PC-3 (cell line): Measurements from ENCODE around the gene RIMKLB. TPM values are rescaled to one million over a fixed set of nuclear protein-coding genes. Genes with fewer than 3 reads are reported as not detected.

Experiments used
- ATAC-seq: fragments of 200-7000 bp; cut with Tn5 transposase; 2 replicates; pipeline ENCODE4 v1.9.1; 2020; ENCODE audit warnings: mild to moderate bottlenecking, moderate library complexity
- Bru-seq: library from RNA; stranded (reverse); fragments of 400-500 nt; gene quantifications from one replicate; lab custom pipeline; 2021; lab: Mats Ljungman, UMichigan
- BruChase-seq, 2 experiments: library from RNA; stranded (reverse); fragments of 400-500 nt; gene quantifications; one replicate each; lab custom pipeline; 2021; lab: Mats Ljungman, UMichigan
- BruUV-seq: library from RNA; stranded (reverse); fragments of 400-500 nt; replicated peaks from 2 replicates; lab custom pipeline; 2021; lab: Mats Ljungman, UMichigan
- CTCF ChIA-PET: fragments of 300-600 bp; sonication (Branson Sonifier 250); formaldehyde crosslinking; loops from one replicate; lab custom pipeline; 2022; ENCODE audit warnings: antibody characterized with exemption; lab: Charles Lee
- POLR2A ChIA-PET: fragments of 300-600 bp; sonication (Branson Sonifier 250); formaldehyde crosslinking; loops from one replicate; lab custom pipeline; 2022; ENCODE audit warnings: antibody characterized with exemption; ENCODE audit not compliant: unreplicated experiment; lab: Charles Lee
- DNase-seq: peaks from one replicate; pipeline ENCODE4 v3.0.0-alpha.2; 2015
- H2AFZ ChIP-seq: fragments of 300-600 bp; sonication (generic); 2 replicates; pipeline ENCODE4 v1.6.0; 2016; ENCODE audit warnings: antibody characterized with exemption, low read length
- H3F3A ChIP-seq: fragments of 300-600 bp; sonication (generic); one replicate; pipeline ENCODE4 v1.6.0; 2017; ENCODE audit warnings: antibody characterized with exemption, low read length, control low read depth, mild to moderate bottlenecking; ENCODE audit not compliant: unreplicated experiment
- H3K27ac ChIP-seq: fragments of 300-600 bp; sonication (generic); 2 replicates; pipeline ENCODE4 v1.5.1; 2016; ENCODE audit warnings: mild to moderate bottlenecking, low read length
- H3K27me3 ChIP-seq: fragments of 300-600 bp; sonication (generic); 2 replicates; pipeline ENCODE4 v1.6.1; 2016; ENCODE audit warnings: low read length, mixed read lengths
- H3K36me3 ChIP-seq: fragments of 300-600 bp; sonication (generic); 2 replicates; pipeline ENCODE4 v1.6.1; 2016; ENCODE audit warnings: low read depth, mixed run types, low read length, mixed read lengths
- H3K4me1 ChIP-seq: fragments of 300-600 bp; sonication (generic); 2 replicates; pipeline ENCODE4 v1.5.1; 2016; ENCODE audit warnings: low read length; ENCODE audit not compliant: insufficient read depth
- H3K4me2 ChIP-seq: fragments of 300-600 bp; sonication (generic); 2 replicates; pipeline ENCODE4 v1.6.0; 2016; ENCODE audit warnings: low read length
- H3K4me3 ChIP-seq: fragments of 300-600 bp; sonication (generic); 2 replicates; pipeline ENCODE4 v1.5.1; 2016; ENCODE audit warnings: mild to moderate bottlenecking, low read length, mixed read lengths
- H3K79me2 ChIP-seq: fragments of 300-600 bp; sonication (generic); 2 replicates; pipeline ENCODE4 v1.6.1; 2017; ENCODE audit warnings: low read length, mixed read lengths
- H3K9ac ChIP-seq: fragments of 300-600 bp; sonication (generic); 2 replicates; pipeline ENCODE4 v1.6.0; 2016; ENCODE audit warnings: mild to moderate bottlenecking, low read length
- H3K9me2 ChIP-seq: fragments of 300-600 bp; sonication (generic); replicated peaks from 2 replicates; pipeline ENCODE4 v1.6.1; 2016; ENCODE audit warnings: mixed run types, low read length, mixed read lengths
- H3K9me3 ChIP-seq: fragments of 300-600 bp; sonication (generic); 2 replicates; pipeline ENCODE4 v1.6.1; 2016; ENCODE audit warnings: low read length, mixed read lengths
- H4K20me1 ChIP-seq: fragments of 300-600 bp; sonication (generic); 2 replicates; pipeline ENCODE4 v1.6.1; 2016; ENCODE audit warnings: low read length, mixed read lengths
- CTCF ChIP-seq: fragments of 300-600 bp; sonication (generic); conservative IDR thresholded peaks from 2 replicates; pipeline ENCODE4 v1.5.1; 2017; ENCODE audit warnings: antibody characterized with exemption, low read depth, mild to moderate bottlenecking, low read length
- EZH2 ChIP-seq: fragments of 300-600 bp; sonication (generic); IDR thresholded peaks from one replicate; pipeline ENCODE4 v1.6.1; 2017; ENCODE audit warnings: antibody characterized with exemption, mild to moderate bottlenecking, low read length; ENCODE audit not compliant: unreplicated experiment
- EZH2phosphoT487 ChIP-seq: fragments of 300-600 bp; sonication (generic); IDR thresholded peaks from 2 replicates; pipeline ENCODE4 v1.6.1; 2018; ENCODE audit warnings: mild to moderate bottlenecking, antibody characterized with exemption, low read length, borderline replicate concordance
- intact Hi-C: fragments of 100-400 bp; cut with micrococcal nuclease; formaldehyde crosslinking; loops from 2 replicates; pipeline ENCODE4 v1.9.0; 2023
- long read RNA-seq: library from polyadenylated mRNA; unstranded; transcript quantifications from one replicate; pipeline ENCODE4 v2.0.0, GENCODE V29; 2021; ENCODE audit not compliant: unreplicated experiment
- total RNA-seq: library from RNA; depleted of rRNA; stranded (reverse); fragments of >200 nt; gene quantifications from 2 replicates; pipeline ENCODE4 v1.2.3, GENCODE V29; 2014; rRNA removed

The RIMKLB gene
- total RNA-seq (1.3 and 4.9 TPM in 2 replicates), Bru-seq, nascent RNA (percentile 40 among the genes with signal in this experiment), BruChase-seq, experiment 1, labeled RNA remaining after a 6-hour chase (percentile 33 among the genes with signal in this experiment), BruChase-seq, experiment 2, labeled RNA remaining after a 2-hour chase (percentile 39 among the genes with signal in this experiment)
- long read RNA-seq, partial matches to known transcripts = 0 of 6 reads
- long read RNA-seq, other reads (novel, unspliced or antisense) = 3 of 6 reads

- H2AFZ ChIP-seq = peak within 1 kb of the TSS; percentile 72
- intact Hi-C loops = no loop called here
- POLR2A ChIA-PET = no interaction called here
- H3K9ac ChIP-seq = no peak within 1 kb of the TSS
- no peaks in the 10 kb centered on the region for H3F3A ChIP-seq
- no peaks in the 10 kb centered on the region for H4K20me1 ChIP-seq
- H3K4me1 ChIP-seq = no peaks in the 10 kb centered on the region; the same call in 1 of the 2 replicates
- peak within 1 kb of the TSS; percentile 80 for H3K4me2 ChIP-seq
- H3K9me3 ChIP-seq = no peaks in the 10 kb centered on the region
- peak within 1 kb of the TSS; percentile 60 for H3K4me3 ChIP-seq
- no peaks in the 10 kb centered on the region for H3K9me2 ChIP-seq
- peak; percentile 79 for ATAC-seq
- CTCF ChIA-PET = no interaction called here
- TF ChIP-seq EZH2phosphoT487 = no peak
- TF ChIP-seq CTCF = no peak
- no peak for TF ChIP-seq EZH2
- DNase-seq = peak; percentile 11
- H3K79me2 ChIP-seq = no peaks in the 10 kb centered on the region
- BruUV-seq = no TSS peak
- no peaks in the 10 kb centered on the region for H3K36me3 ChIP-seq
- peaks cover 39% of the 10 kb centered on the region for H3K27me3 ChIP-seq
- no peak within 1 kb of the TSS for H3K27ac ChIP-seq
Measured at GRCh38 chr12:8697476-8698131, at the start of gene RIMKLB. RIMKLB (plus strand) TSS chr12:8697991; CDS start chr12:8713867, 15,876 bp downstream.

GRCh38 chr12:8648576-8649205, 49.1 kb upstream of the RIMKLB start:
- no TSS peak for BruUV-seq
- Histone ChIP-seq H3K27ac (no peak overlapping the region), H3K4me3 (no peak overlapping the region), H3K79me2 (no peaks in the 10 kb centered on the region), H3K4me1 (no peaks in the 10 kb centered on the region), H2AFZ (no peak overlapping the region), H3K27me3 (peaks cover 9% of the 10 kb centered on the region), H3K36me3 (no peaks in the 10 kb centered on the region), H3F3A (no peaks in the 10 kb centered on the region), H3K9ac (no peak overlapping the region), H4K20me1 (no peaks in the 10 kb centered on the region), H3K4me2 (no peak overlapping the region), H3K9me2 (no peaks in the 10 kb centered on the region), H3K9me3 (no peaks in the 10 kb centered on the region)
- TF ChIP-seq CTCF (no peak), EZH2 (no peak), EZH2phosphoT487 (no peak)
- DNase-seq (no peak), ATAC-seq (no peak)
- CTCF ChIA-PET = no interaction called here
- intact Hi-C loops = no loop called here
- POLR2A ChIA-PET = no interaction called here
